Measurements from ENCODE around the gene CDK11B.
"Not testable (repeated sequence)": the region's sequence is repeated elsewhere in the genome, so short reads cannot be mapped to it uniquely, and the experiment has no call there.

The CDK11B gene
- total RNA-seq = 44.6 to 70.9 (median 67.4) reads per million in 4 experiments

GRCh38 chr1:1658583-1659549 lies at the start of gene CDK11B:
Gene CDK11B (minus strand): TSS chr1:1659004. CDS start chr1:1657485, 1,519 bp downstream.
- peak; percentile 93 for DNase-seq

GRCh38 chr1:1707897-1708296 lies 49.1 kb upstream of the CDK11B start:
- not testable (repeated sequence) for DNase-seq

- not testable (repeated sequence) for DNase-seq
Observed at GRCh38 chr1:1707241-1707640, 48.4 kb upstream of the CDK11B start.

- DNase-seq = not testable (repeated sequence)
Observed at GRCh38 chr1:1705623-1706022, 46.8 kb upstream of the CDK11B start.

- not testable (repeated sequence) for DNase-seq
Observed at GRCh38 chr1:1704284-1704957, 45.6 kb upstream of the CDK11B start.

- DNase-seq = no peak
Observed at GRCh38 chr1:1703796-1704195, 45.0 kb upstream of the CDK11B start.

- not testable (repeated sequence) for DNase-seq
Observed at GRCh38 chr1:1702506-1702905, 43.7 kb upstream of the CDK11B start.

GRCh38 chr1:1700557-1700956 lies 41.8 kb upstream of the CDK11B start:
- DNase-seq = not testable (repeated sequence)

- not testable (repeated sequence) for DNase-seq
Observed at GRCh38 chr1:1700067-1700466, 41.3 kb upstream of the CDK11B start.

GRCh38 chr1:1699061-1699460 lies 40.3 kb upstream of the CDK11B start:
- not testable (repeated sequence) for DNase-seq

GRCh38 chr1:1697358-1698183 lies 38.8 kb upstream of the CDK11B start:
- DNase-seq = not testable (repeated sequence)

- DNase-seq = not testable (repeated sequence)
Observed at GRCh38 chr1:1696431-1697357, 37.9 kb upstream of the CDK11B start.

GRCh38 chr1:1692714-1693647 lies 34.2 kb upstream of the CDK11B start, which contains the start of gene SLC35E2B:
Gene SLC35E2B (minus strand): TSS chr1:1692795. CDS start chr1:1676699, 16,096 bp downstream.
- DNase-seq = peak; percentile 91

GRCh38 chr1:1692324-1692713 lies 33.5 kb upstream of the CDK11B start:
- peak; percentile 79 for DNase-seq

- not testable (repeated sequence) for DNase-seq
Observed at GRCh38 chr1:1691443-1691842, 32.6 kb upstream of the CDK11B start.

GRCh38 chr1:1689526-1689925 lies 30.7 kb upstream of the CDK11B start:
- not testable (repeated sequence) for DNase-seq

- no peak for DNase-seq
Observed at GRCh38 chr1:1687846-1688245, 29.0 kb upstream of the CDK11B start.

GRCh38 chr1:1684031-1684681 lies 25.4 kb upstream of the CDK11B start:
- no peak for DNase-seq

GRCh38 chr1:1683104-1683905 lies 24.5 kb upstream of the CDK11B start:
- DNase-seq = no peak
